ENCODE measurements around the gene CNIH2.

DNA sequence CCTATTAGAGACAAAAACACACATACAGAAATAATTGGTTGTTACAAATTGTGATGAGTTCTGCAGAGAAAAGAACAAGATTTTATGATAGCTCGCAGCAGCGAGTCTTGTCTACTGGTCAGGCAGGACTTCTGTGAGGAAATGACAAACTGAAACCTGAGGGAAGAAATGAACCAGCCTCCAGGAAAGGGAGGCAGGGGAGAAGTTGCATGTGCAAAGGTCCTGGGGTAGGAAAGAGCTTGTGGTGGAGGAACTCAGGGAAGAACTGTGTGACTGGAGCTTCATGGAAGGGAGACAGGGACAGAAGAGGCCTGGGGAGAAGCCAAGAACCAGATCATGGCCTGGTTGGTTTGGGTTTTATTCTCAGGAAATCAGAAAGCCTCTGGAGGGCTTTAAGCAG lies 18.8 kb upstream of the CNIH2 start:
- TF ChIP-seq, protein P1, sequence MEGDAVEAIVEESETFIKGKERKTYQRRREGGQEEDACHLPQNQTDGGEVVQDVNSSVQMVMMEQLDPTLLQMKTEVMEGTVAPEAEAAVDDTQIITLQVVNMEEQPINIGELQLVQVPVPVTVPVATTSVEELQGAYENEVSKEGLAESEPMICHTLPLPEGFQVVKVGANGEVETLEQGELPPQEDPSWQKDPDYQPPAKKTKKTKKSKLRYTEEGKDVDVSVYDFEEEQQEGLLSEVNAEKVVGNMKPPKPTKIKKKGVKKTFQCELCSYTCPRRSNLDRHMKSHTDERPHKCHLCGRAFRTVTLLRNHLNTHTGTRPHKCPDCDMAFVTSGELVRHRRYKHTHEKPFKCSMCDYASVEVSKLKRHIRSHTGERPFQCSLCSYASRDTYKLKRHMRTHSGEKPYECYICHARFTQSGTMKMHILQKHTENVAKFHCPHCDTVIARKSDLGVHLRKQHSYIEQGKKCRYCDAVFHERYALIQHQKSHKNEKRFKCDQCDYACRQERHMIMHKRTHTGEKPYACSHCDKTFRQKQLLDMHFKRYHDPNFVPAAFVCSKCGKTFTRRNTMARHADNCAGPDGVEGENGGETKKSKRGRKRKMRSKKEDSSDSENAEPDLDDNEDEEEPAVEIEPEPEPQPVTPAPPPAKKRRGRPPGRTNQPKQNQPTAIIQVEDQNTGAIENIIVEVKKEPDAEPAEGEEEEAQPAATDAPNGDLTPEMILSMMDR (IDR thresholded peaks at IDR 0.05), result no peak
- TF ChIP-seq EP300 (IDR thresholded peaks at IDR 0.05) (no peak), POLR2AphosphoS5 (IDR thresholded peaks at IDR 0.05) (no peak)

Data from stomach (tissue), 4 donors.